Stimulated activated CD8-positive, alpha-beta memory T cell treated with anti-CD3 and anti-CD28 coated beads, Interleukin-12 subunit alpha, Interleukin-12 subunit beta, amount 100 ng/mL, for 4 hours (primary cell): ENCODE results near the gene ZNF462.
"Not testable (repeated sequence)": the region's sequence is repeated elsewhere in the genome, so short reads cannot be mapped to it uniquely, and the experiment has no call there.

Experiments used
- DNase-seq: peaks from one replicate; pipeline ENCODE4 v3.0.0-alpha.2; 2020; ENCODE audit warnings: low read depth

ZNF462 gene

GRCh38 chr9:106887066-106887465 lies 24.1 kb downstream of the ZNF462 start:
- DNase-seq, result no peak

GRCh38 chr9:106889061-106889590 lies 26.2 kb downstream of the ZNF462 start:
- DNase-seq, result no peak

GRCh38 chr9:106890608-106891007 lies 27.6 kb downstream of the ZNF462 start:
- DNase-seq, result no peak

- no peak for DNase-seq
Measured at GRCh38 chr9:106891286-106891685, 28.3 kb downstream of the ZNF462 start.

- no peak for DNase-seq
Measured at GRCh38 chr9:106892632-106893031, 29.7 kb downstream of the ZNF462 start.

GRCh38 chr9:106893088-106893487 lies 30.1 kb downstream of the ZNF462 start:
- DNase-seq, result no peak

- DNase-seq, result no peak
Measured at GRCh38 chr9:106896695-106897094, 33.7 kb downstream of the ZNF462 start.

GRCh38 chr9:106897236-106897635 lies 34.3 kb downstream of the ZNF462 start:
- DNase-seq, result no peak

GRCh38 chr9:106897751-106898150 lies 34.8 kb downstream of the ZNF462 start:
- DNase-seq, result no peak

GRCh38 chr9:106900523-106900922 lies 37.6 kb downstream of the ZNF462 start:
- not testable (repeated sequence) for DNase-seq

- no peak for DNase-seq
Measured at GRCh38 chr9:106906129-106906528, 43.2 kb downstream of the ZNF462 start.

GRCh38 chr9:106911951-106912350 lies 49.0 kb downstream of the ZNF462 start:
- DNase-seq, result no peak

- no peak for DNase-seq
Measured at GRCh38 chr9:106913276-106913675, 50.3 kb downstream of the ZNF462 start.

- DNase-seq, result no peak
Measured at GRCh38 chr9:106915851-106916250, 52.9 kb downstream of the ZNF462 start.

- DNase-seq, result no peak
Measured at GRCh38 chr9:106916466-106917235, 53.7 kb downstream of the ZNF462 start.

- DNase-seq, result no peak
Measured at GRCh38 chr9:106918825-106919509, 56.0 kb downstream of the ZNF462 start.

GRCh38 chr9:106920091-106920490 lies 57.1 kb downstream of the ZNF462 start:
- no peak for DNase-seq

GRCh38 chr9:106920701-106921283 lies 57.8 kb downstream of the ZNF462 start:
- DNase-seq, result no peak

- no peak for DNase-seq
Measured at GRCh38 chr9:106921341-106921899, 58.5 kb downstream of the ZNF462 start.

GRCh38 chr9:106922026-106922425 lies 59.1 kb downstream of the ZNF462 start:
- no peak for DNase-seq

- DNase-seq, result no peak
Measured at GRCh38 chr9:106925392-106925791, 62.4 kb downstream of the ZNF462 start.

- no peak for DNase-seq
Measured at GRCh38 chr9:106927916-106928315, 65.0 kb downstream of the ZNF462 start.

GRCh38 chr9:106928350-106928749 lies 65.4 kb downstream of the ZNF462 start:
- DNase-seq, result no peak
